Adrenal gland (tissue), 12 donors: Measurements from ENCODE around the gene RNF186. TPM values are rescaled to one million over a fixed set of nuclear protein-coding genes. Genes with fewer than 3 reads are reported as not detected.

Experiments
- DNase-seq, 7 donors: peaks; one replicate each; pipeline ENCODE4 v3.0.0-alpha.2; 2019 to 2020
- H3K27ac ChIP-seq, 5 donors: fragments of 200-600 bp; sonication (generic) in 4 of 5; 1 replicate in 3 of 5; 2 replicates in 2 of 5; pipeline versions ENCODE4 v1.5.1 to v1.8.0; 2016 to 2020; ENCODE audit warnings: mild to moderate bottlenecking in 1 of 5
- H3K27me3 ChIP-seq: fragments of 200-600 bp; 2 replicates; pipeline ENCODE4 v1.8.0; 2021
- H3K36me3 ChIP-seq, 2 donors: fragments of 200-600 bp; replicated peaks in 1 of 2; 1 replicate in 1 of 2; 2 replicates in 1 of 2; pipeline versions ENCODE4 v1.5.1 to v1.8.0; 2018 to 2022
- H3K4me1 ChIP-seq, 2 donors: fragments of 200-600 bp; replicated peaks in 1 of 2; 1 replicate in 1 of 2; 2 replicates in 1 of 2; pipeline versions ENCODE4 v1.5.1 to v1.8.0; 2018 to 2021
- H3K4me3 ChIP-seq, 4 donors: fragments of 200-600 bp; sonication (generic) in 3 of 4; one replicate each; pipeline ENCODE4 v1.5.1; 2016 to 2018
- H3K9me3 ChIP-seq, 3 donors: fragments of 200-600 bp; sonication (generic) in 1 of 3; replicated peaks in 1 of 3; 1 replicate in 2 of 3; 2 replicates in 1 of 3; pipeline versions ENCODE4 v1.5.1 to v1.8.0; 2016 to 2021
- POLR2A ChIP-seq, 2 donors: fragments of 450-650 bp; IDR thresholded peaks; one replicate each; pipeline ENCODE4 v1.6.1; 2017; ENCODE audit warnings: antibody characterized with exemption in 2 of 2, mild to moderate bottlenecking in 2 of 2, moderate library complexity in 1 of 2
- WGBS, 4 donors: extraction: QIAGEN DNeasy Blood & Tissue Kit in 2 of 4; methylation state at CpG; one replicate each; pipeline versions ENCODE4 v1.1.5 to v1.1.7; 2013 to 2017; 5-methylcytosine and 5-hydroxymethylcytosine counted together
- intact Hi-C, 2 donors: fragments of 100-400 bp; cut with DNase I; formaldehyde crosslinking; loops; one replicate each; pipeline versions ENCODE4 v1.14.1 to v1.15.0; 2022 to 2023
- polyA plus RNA-seq, 3 donors: library from polyadenylated mRNA; stranded (reverse); fragments of 200-250 nt in 2 of 3; fragments of 350-450 nt in 1 of 3; fragmentation: Illumina TruSeq in 1 of 3; extraction: RNeasy Lipid Tissue Mini Kit (QIAGEN cat#74804) in 1 of 3; gene quantifications; one replicate each; pipeline ENCODE4 v1.2.3, GENCODE V29; 2013 to 2014
- total RNA-seq, 9 donors: library from RNA; depleted of rRNA in 4 of 9; stranded (reverse); fragments of >200 nt in 4 of 9; fragments of 120-200 nt in 1 of 9; fragmentation: NEBNext Ultra II Directional in 1 of 9; extraction: Animal tissue kit (Norgen Biotek cat#: 25700) in 1 of 9; gene quantifications; one replicate each; pipeline versions ENCODE4 v1.1.0 to v1.2.4, GENCODE V29; 2013 to 2023
- TF ChIP-seq, protein P1 (sequence below), 6 experiments: fragments of 450-650 bp in 4 of 6; fragments of 200-600 bp in 2 of 6; sonication (generic) in 1 of 6; IDR thresholded peaks; 1 replicate in 5 of 6; 2 replicates in 1 of 6; pipeline versions ENCODE4 v1.5.1 to v1.8.0; 2016 to 2021; ENCODE audit warnings: antibody characterized with exemption in 6 of 6, mild to moderate bottlenecking in 2 of 6, moderate library complexity in 1 of 6
- donor health status: healthy with polysubstance abuse.
- donor health status: Bipolar disorder and iron deficiency.
- donor health status: DM: yes; HTN: yes; CAD: no.
- donor health status: DM: no; HTN: no; CAD: no.
- donor health status: DM: no; HTN: no; CAD: no.
- donor health status: DM: yes; HTN: yes; CAD: no.

The RNF186 gene
- total and polyA plus RNA-seq, 12 donors, result not detected

GRCh38 chr1:19800076-19800804 is 14.8 kb downstream of the RNF186 start:
- H3K36me3 ChIP-seq, result no peaks in the 10 kb centered on the region
- no peaks in the 10 kb centered on the region for H3K9me3 ChIP-seq
- peak; percentile 53 to 67 (median 58) for DNase-seq
- H3K4me1 ChIP-seq, result peaks cover 9% of the 10 kb centered on the region in 2 donors
- H3K27me3 ChIP-seq, result no peaks in the 10 kb centered on the region
- WGBS, 4 donors, result 13 to 43% (median 21%) methylated on average over 14 to 33 of the region's 33 CpGs
- TF ChIP-seq POLR2A (IDR thresholded peaks at IDR 0.05), result no peak
- TF ChIP-seq, protein P1, sequence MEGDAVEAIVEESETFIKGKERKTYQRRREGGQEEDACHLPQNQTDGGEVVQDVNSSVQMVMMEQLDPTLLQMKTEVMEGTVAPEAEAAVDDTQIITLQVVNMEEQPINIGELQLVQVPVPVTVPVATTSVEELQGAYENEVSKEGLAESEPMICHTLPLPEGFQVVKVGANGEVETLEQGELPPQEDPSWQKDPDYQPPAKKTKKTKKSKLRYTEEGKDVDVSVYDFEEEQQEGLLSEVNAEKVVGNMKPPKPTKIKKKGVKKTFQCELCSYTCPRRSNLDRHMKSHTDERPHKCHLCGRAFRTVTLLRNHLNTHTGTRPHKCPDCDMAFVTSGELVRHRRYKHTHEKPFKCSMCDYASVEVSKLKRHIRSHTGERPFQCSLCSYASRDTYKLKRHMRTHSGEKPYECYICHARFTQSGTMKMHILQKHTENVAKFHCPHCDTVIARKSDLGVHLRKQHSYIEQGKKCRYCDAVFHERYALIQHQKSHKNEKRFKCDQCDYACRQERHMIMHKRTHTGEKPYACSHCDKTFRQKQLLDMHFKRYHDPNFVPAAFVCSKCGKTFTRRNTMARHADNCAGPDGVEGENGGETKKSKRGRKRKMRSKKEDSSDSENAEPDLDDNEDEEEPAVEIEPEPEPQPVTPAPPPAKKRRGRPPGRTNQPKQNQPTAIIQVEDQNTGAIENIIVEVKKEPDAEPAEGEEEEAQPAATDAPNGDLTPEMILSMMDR (IDR thresholded peaks at IDR 0.05), result no peak
- intact Hi-C loops, result no loop called here
- H3K27ac ChIP-seq, result peak overlapping the region; percentile 64 to 95 (median 79)
- peak overlapping the region; percentile 28 to 92 (median 82) for H3K4me3 ChIP-seq

GRCh38 chr1:19799230-19800075 is 15.6 kb downstream of the RNF186 start, which contains the start of gene TMCO4:
Gene TMCO4 (minus strand): TSS chr1:19799916. CDS start chr1:19780758, 19,158 bp downstream.
- intact Hi-C loops, result no loop called here

DNA sequence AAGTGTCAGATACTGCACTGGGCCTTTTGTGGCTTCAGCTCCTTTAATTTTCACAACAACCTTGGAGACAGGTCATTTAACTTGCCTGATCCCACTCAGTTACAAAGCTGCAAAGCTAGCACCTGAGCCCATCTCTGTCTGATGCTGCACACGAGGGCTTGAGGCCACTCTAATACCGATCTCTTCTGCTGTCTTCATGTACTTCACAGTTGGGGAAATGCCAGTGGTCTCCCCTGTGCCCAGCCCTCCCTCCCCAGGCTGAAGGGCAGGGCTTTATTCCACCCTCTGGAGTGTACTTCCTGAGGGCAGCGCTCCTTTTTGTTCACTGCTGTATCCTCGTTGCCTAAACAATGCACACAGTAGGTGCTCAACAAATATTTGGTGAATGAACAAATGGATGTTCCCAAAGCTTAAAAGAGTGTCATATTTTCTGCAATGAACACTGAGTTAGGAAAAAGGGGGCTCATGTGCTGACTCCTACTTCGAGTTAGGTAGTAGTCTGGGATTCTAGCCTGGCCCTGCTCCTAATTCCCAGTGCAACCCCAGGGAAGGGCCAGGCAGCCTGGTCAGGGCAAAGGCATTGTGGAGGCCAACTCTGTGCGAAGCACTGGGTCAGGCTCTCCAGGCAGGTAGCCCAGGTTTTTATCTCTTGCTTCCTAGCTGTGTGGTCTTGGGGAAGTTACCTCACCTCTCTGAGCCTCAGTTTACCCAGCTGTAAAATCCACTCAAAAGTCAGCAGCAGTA is 16.4 kb downstream of the RNF186 start:
- no peaks in the 10 kb centered on the region for H3K9me3 ChIP-seq
- peak overlapping the region in 4 of 5 donors; percentile 76 to 95 (median 83) for H3K27ac ChIP-seq
- TF ChIP-seq, protein P1 (IDR thresholded peaks at IDR 0.05), result no peak
- no peak for TF ChIP-seq POLR2A (IDR thresholded peaks at IDR 0.05)
- no peaks in the 10 kb centered on the region for H3K27me3 ChIP-seq
- H3K4me3 ChIP-seq, result peak overlapping the region in 2 of 4 donors; percentile 50 to 92
- H3K36me3 ChIP-seq, result no peaks in the 10 kb centered on the region
- intact Hi-C loops, result no loop called here
- 64 to 86% (median 75%) methylated on average over 4 to 6 of the region's 6 CpGs for WGBS, 4 donors
- DNase-seq, result peak in 1 of 7 donors; percentile 12
- H3K4me1 ChIP-seq, result peaks cover 9% of the 10 kb centered on the region in 2 donors

More at GRCh38 chr1:19799230-19800075, 15.6 kb downstream of the RNF186 start, which contains the start of gene TMCO4:
- H3K36me3 ChIP-seq, result no peaks in the 10 kb centered on the region
- peak within 1 kb of the TSS; percentile 28 to 92 (median 82) for H3K4me3 ChIP-seq
- DNase-seq, result peak; percentile 51 to 76 (median 68)
- peaks cover 9% of the 10 kb centered on the region in 2 donors for H3K4me1 ChIP-seq
- peak; percentile 27 to 56 for TF ChIP-seq POLR2A (IDR thresholded peaks at IDR 0.05)
- TF ChIP-seq, protein P1 (IDR thresholded peaks at IDR 0.05), result peak in 5 of 6 experiments; percentile 34 to 58 (median 46)
- no peaks in the 10 kb centered on the region for H3K9me3 ChIP-seq
- H3K27ac ChIP-seq, result peak within 1 kb of the TSS; percentile 64 to 95 (median 79)
- no peaks in the 10 kb centered on the region for H3K27me3 ChIP-seq
- 1 to 12% (median 3%) methylated on average over 7 to 69 of the region's 70 CpGs for WGBS, 4 donors
